ENCODE measurements around the gene SORBS2.

SORBS2 gene

DNA sequence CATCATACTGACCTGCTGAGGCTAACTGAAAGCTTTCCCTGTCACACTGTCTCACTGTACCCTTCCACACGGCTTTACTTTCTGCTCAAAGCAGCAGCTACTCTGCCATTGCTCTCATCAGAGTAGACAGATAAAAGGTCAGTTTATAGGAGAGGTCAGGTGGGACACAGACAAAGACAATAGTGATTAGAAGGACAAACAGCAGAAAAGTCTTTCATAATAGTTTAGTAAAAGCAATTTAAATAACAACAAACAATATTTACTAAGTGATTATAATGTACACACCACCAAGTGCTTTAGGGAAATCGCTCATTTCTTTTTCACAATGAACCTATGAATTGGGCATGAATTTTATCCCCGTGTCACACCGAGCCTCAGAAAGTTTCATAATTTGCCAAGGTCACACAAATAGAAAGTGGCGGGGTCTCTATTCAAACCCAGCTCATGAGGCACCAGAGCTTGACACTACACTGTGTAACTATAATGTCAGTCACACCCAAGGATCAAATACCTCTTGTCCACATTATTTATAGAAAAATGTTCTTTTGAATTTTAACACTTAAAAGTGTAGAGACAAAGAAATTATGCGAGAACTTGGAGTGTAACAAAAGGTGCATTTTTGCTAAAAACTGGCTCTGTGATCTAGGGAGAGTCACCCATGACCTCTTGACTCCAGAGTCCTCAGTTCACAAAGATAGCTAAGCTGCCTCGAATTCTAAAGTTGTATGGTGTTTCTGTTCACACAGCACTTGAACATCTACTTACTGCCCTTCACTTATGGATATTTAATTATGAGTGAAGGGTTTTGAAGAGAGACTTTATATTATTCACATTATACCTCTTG lies 24.5 kb upstream of the SORBS2 start:
- no peak for DNase-seq (ENCODE audit: low read depth)

DNA sequence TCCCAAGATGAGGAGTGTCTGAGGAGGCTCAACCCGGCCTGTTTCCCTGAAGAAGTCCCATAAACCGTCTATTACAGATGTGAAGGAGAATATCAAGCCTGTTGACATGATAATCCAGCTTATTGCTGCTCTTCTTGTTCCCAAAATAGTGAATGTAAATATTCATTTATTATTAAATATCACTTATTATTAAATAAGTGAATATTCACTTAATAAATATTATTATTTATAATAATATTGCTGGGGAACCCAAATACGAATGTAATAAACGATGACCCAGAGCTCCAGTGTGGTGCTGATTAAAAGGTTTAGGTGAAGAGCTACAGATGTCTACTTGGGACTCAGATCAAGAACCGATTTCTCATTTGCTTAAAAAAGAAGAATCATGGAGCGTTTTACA lies 23.8 kb upstream of the SORBS2 start:
- no peak for DNase-seq (ENCODE audit: low read depth)

DNA sequence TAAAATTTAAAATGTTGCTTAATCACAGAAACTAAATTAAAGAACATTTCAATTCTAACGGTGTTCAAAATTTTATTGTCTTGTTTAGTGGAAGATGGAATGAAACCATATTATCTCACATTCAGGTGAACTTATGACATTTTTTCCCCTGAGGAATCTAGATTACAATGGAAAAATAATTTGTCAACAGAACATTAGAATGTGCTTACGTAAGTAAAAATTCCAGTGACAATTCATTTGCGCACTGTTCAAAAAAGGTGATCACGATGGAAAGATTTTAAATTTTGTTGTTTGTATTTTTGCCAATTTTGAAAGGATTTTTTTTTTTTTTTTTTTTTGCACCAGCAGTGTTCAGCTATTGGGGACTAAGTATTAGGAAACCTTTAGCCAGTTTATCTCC lies 23.3 kb upstream of the SORBS2 start:
- no peak for DNase-seq (ENCODE audit: low read depth)

DNA sequence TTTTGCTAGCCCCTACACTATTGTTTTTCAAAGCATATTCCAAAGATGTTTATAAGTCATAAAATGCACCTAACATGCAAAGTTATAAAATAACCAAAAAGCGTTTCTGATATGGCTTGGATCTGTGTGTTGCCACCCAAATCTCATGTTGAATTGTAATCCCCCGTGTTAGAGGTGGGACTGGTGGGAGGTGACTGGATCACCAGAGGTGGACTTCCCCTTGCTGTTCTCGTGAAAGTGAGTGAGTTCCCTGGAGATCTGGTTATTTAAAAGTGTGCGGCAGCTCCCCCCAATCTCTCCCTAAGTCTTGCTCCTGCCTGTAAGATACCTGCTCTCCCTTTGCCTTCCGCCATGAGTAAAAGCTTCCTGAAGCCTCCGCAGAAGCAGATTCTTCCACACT lies 22.8 kb upstream of the SORBS2 start:
- DNase-seq (ENCODE audit: low read depth), result no peak

DNA sequence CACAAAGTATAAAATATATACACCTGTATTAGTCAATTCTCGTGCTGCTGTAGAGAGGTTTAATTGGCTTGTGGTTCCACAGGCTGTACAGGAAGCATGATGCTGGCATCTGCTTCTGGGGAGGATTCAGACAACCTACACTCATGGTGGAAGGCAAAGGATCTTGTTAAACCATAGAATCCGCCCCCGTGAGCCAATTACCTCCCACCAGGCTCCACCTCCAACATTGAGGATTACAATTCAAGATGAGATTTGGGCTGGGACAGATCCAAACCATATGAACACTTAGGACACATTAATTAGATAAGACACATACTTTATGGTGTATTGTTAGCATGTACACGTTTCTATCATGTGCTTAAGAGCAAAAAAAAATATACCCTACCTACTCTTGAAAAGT lies 22.1 kb upstream of the SORBS2 start:
- no peak for DNase-seq (ENCODE audit: low read depth)

DNA sequence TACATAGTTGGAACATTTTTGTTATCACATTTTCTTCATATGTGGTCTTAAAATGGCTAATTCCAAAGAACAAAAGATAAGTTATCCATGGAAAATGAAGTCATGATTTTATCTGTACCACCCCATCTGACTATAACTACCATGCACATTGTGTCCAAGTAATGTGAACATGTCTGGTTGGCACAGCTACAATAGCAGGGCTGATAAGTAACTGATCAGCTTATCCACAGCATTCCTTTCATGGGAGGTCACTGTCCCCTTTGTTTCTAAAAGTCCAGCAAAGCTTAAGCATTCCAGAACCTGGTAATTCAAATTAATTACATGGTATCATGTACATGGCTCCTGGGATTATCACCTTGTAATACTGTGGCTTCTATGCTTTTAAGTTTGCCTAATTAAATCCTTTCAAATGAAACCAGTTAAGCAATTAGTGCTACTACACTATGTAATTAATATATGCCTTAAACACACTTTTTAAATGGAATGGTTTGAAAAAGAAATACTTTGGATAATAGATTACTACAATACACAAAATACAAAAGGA lies 21.1 kb upstream of the SORBS2 start:
- no peak for DNase-seq (ENCODE audit: low read depth)

DNA sequence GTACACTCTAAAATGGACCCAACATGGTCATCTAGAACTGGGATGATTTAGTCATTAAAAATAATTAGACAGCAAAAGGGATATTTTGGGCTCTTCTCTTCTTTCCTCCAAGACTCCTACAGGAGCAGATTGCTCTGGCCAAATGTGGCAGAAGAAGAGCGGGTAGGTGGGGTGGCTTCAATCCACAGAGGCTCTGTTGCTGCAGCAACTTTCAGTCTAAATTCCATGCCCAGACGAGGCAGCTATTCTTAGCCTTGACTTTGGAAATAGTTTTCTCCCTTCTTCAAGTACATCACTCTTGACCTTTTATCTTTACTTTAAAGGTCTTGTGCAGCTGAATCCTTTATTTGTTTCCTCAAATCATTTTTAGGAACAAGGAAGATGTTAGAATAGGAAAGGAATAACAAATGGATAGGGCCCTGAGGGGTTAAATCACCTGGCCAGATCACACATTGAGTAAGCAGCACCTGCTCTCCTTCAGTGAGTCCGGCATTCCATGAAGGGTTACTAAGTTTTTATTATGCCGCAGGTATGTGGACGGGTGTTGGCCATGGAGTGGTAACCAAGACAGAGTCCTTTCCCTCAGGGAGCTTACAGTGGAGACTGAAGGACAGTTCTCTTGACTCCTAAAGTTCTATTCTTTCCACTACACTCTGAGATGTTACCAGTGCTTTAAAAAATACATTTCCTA lies 19.3 kb upstream of the SORBS2 start:
- DNase-seq (ENCODE audit: low read depth), result no peak

DNA sequence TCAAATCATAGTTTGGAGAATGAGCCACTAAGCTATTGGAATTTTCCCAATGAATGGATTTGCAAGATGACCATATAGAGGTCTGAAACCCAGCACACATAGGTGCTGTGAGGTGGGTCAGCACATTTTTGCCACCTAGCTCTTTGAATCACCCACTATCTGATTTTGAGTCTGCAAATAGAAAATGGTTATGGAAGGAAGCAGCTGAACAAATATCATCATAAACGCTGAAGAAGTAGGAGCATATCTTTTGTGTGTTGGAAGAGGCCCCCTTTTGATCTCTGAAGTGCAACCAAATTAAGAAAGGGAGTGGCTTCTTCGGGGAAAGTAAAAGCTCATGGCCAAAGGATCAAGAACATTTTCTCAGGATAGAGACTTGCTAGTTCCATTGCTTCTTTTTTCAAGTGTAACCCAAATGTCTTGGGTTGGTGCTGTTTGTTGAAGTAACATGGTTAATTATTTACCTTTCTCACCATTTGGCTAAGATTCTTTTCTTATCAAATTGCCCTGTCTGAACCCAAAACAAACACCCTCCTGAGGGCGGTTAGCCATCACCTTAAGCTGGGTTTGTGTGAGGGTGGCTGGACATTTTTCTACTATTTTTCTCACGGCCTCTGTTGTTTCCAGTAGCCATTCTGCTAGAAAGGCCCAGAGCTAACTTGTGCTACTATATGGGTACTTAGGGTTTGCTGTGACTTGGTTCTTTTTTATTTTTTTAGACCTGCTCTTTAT lies 18.4 kb upstream of the SORBS2 start:
- DNase-seq (ENCODE audit: low read depth), result no peak

DNA sequence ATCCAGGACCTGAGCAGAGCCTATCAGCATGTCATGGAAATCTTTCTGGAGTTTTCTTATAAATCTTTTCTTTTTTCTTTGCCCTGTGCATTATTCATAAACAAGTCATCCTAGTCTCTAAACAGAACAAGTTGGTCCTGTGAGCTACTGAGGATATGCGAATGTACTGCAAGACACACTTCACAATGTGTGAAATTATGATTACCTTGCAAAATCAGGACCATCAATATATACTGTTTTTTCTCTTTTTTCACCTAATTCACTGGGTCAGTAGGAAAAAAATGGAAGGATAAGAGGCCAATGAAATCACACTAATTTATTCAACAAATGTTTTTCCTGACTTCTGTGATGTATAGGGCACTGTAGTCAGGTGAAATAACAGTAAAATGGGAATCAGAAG lies 14.4 kb upstream of the SORBS2 start:
- no peak for DNase-seq (ENCODE audit: low read depth)

DNA sequence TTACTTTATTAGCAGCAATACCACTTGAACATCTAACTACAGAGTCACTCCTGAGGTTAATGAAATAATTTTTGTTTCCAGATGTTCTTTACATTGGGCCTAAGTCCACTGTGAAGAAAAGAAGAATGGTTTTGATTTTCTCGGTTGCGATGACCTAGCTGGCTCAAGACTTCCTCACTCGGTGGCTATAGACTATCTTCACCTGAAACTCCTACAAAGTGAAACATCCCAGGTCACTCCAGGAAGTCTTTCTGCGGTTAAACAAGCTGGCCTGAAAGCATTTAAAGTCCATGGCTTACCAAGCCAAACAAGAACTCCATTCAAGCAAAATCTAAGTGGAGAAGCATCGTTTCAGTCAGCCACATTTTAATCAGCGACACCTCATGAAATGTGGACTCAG lies 13.7 kb upstream of the SORBS2 start:
- DNase-seq (ENCODE audit: low read depth), result no peak

DNA sequence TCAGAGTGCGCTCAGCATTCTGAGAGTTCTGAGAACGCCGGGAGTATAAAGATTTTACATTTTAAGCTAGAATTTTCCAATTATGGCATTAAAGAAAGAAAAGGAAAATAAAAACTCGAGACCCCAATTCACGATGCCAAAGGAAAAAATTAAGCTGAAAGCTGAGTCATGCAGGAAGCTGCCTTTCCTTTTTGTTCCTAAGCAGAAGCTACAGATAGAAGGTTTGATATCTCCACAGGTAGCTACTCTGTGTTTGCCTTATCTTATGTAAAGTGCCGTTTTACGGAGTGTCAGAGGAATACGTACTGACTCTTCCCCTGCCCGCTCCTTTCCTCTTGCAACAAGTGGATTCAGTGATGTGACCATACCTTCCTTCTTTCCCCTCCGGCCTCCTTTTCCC lies 10.8 kb upstream of the SORBS2 start:
- no peak for DNase-seq (ENCODE audit: low read depth)

DNA sequence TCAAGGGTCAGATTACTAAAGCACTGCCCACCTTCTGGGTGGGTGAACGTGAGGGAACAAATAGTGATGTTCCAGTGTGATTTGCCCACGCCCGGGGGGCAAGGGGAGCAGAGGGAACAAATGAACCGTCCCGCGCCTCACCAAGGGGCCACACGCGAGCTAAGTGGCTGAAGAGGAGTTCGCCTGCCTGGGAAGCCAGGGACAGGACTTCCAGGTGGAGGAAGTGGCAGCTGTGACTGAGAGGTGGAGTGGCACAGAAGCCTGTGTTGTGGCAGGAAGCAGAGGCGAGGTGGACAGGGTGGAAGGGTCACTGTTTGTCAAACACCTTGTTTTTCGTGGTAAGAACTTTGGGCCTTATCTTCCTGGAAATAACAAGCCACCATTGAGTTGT lies 9.0 kb upstream of the SORBS2 start:
- no peak for DNase-seq (ENCODE audit: low read depth)

DNA sequence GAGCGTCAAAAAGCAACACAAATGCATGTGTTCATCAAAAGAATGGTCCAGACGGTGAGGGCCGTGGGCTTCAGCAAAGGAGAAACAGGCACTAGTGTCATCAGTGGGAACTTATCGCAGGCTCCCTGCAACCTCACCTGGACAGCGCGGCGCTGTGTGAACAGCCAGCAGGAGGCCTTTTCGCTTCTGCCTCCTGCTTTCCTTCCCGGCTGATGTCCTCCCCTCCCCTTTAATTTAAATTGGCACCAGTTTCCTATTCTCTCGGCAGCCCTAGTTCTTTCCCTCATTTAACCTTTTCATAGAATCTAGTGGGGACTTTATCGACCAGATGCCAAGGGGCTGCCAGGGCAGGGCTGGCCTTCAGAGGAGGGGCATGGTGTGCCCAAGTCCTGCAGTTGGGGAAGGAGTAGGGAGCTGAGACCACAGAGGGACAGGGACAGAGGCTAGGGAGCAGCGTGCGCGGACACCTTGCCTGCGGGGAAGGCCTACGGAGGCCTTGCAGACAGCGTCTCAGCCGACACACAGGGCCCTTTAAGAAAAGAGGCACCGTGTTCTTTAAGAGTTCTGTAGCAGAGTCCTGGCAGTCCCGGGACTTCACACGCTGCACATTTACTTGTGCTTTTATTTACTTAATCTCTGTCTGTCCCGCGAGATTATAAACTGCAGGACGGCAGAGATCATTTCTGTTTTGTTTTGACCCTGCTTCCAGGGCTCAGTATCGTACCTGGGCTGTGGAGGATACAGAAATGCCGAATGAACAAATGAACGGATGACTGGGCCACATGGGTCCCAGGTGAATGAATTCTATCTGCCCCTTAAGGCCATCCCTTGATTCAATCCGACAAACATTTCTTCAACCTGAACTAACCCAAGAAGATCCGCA lies 8.4 kb upstream of the SORBS2 start:
- DNase-seq (ENCODE audit: low read depth), result no peak

DNA sequence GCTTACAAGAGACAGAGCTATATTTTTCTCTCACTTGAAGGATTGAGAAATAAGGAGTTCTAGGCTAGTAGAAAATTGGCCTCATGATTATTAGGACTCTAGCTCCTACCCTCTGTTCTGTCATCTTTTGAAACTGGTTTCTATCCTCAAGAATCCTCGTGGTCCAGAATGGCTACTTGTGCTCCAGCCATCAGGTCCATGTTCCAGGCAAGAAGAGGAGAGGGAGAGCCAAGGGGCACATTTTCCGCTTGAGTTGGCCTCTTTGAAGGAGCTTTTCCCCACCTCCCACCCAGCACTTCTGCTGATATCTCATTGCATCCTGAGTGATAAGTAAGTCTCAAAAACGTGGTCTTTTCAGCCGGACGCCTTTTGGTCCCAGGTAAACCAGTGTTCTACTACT lies 7.2 kb upstream of the SORBS2 start:
- DNase-seq (ENCODE audit: low read depth), result no peak

DNA sequence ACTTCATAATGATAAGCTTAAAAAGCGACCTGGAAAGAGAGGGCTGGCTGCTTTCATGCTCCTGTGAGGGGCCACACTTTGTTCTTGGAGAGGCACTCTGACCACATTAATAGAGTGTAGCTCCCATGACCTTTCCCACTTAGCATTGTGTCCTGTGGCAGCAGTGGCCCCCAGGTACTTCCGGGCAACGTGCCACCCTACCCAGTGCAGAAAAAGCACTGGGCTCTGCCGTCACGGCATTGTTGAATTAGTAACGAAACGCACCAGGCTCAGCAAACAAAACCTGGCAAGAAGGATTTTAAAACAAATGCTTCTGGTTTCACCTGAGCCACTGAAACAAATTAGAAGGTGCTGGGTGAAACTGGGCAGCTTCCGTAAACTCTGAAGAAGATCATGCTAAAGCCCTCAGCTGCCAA lies 5.4 kb upstream of the SORBS2 start:
- no peak for DNase-seq (ENCODE audit: low read depth)

DNA sequence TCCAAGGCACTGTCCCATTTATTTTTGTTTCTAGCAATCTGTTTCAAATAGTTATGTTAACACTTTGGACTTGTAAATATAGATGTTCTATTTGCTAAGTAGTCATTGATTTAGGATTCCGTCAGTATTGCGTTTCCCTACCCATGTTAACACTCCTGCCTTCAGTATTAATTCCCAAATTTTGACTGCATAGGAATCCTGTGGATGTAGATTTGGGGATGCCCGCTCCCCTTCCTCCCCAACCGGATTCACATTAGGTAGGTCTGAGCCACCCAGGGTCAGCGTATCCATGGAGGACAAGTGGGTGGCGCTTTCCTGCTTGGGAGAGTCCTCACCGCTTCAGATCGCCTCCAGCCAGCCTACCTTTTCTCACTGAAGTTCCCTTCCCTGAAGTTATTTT lies 1.1 kb upstream of the SORBS2 start:
- no peak for DNase-seq (ENCODE audit: low read depth)

DNA sequence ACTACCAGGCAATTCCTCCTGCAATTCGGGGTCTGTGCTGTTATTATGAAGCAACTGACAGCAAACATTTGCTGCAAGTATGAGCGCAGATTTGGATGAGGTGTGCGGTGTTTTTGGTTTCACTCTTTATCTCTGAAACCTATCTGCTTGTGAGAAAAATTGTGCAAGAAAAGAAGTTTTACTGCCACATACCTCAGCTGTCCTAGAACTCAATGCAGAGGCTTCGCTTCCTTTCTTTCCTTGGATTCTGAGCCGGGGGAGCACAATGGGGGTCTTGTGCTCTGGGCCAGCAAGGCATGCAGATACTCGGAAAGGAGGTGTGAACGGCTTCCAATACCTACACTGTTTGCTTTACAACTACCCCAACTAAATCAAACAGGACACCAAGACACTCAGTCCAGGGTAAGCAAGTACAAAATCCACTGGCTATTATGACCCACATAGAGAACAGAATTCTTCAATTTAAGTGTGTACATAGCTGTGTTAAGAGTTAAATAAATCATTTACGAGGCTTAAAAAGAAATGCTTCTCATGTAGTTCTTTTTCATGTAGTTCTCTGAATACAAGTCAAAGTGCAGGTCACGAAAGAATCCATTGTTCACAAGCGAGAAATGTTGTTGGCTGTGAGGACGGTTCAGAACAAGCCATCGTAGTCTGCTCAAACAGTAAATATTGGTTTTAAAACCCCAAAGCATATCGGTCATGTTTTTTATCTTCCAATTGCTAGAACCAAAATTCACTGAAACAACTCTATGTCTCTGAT lies 1.1 kb downstream of the SORBS2 start:
- DNase-seq (ENCODE audit: low read depth), result no peak

DNA sequence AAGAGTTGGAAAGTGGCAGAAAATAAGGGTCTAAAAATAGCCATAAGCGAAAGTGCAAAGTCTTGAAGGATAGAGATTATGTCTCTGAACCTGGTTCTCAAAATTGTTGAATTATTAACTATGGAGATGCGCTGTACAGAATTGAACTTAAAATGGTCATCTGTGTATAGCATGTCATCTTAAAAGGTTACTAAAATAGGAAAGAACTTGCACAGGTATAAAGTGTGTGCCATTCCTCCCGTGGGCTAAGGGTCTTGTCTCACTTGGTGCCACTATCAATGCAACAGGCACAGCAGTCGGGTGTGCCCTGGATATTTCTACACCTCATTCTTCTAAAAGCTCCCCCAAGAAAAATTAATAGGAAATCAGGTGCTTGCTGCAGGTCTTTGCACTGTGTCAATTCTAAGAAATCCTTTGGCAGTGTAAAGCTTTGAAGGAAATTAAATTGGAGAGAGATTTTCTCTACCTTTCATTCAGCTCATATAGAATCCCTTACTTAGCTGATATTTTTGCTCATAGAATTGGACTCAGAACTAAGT lies 2.4 kb downstream of the SORBS2 start:
- DNase-seq (ENCODE audit: low read depth), result no peak

DNA sequence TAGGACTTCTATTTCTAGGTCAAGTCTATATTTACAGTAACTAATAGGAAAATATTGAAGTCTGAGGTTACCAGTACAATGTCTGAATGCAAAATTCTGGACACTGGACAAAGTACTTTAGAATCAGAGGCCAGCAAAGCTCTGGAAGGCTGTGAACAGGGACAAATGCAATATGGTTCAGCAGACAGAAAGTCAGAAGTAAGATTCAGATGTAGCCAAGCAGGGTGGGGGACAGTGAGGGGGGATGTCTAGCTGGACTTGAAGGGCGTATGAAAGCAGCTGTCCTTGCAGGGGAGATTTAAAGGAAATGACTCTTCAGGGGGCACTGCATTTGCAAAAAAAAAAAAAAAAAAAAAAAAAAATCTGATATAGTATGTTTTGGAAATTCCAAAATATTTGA lies 2.9 kb downstream of the SORBS2 start:
- DNase-seq (ENCODE audit: low read depth), result no peak

DNA sequence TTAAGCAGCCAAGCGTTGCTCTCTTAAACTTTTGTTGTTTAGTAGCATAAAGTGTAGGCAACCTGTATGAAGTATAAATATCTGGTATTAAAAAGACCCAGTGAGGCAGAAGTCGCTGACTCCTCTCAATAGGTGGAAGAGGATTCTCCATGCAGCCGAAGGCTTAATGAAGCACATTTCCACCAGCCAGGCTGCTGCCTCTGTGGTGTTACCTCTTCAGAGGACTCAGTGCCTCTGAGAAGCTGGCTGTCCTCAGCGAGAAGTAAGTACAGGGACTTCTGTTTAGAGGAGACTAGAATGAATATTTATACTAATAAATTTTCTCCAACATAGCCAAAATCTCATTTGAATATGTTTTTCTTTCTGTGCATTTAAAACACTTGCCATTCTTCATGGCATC lies 6.0 kb downstream of the SORBS2 start:
- DNase-seq (ENCODE audit: low read depth), result no peak

All from GM04504 (cell line).